Activated B cell treated with CpG ODN at 0.5 μM for 24 hours (primary cell): ENCODE measurements around the gene BBS12. TPM values are rescaled to one million over a fixed set of nuclear protein-coding genes. Genes with fewer than 3 reads are reported as not detected.
A peak's percentile ranks its signal among the peaks of the same experiment; 100 is the strongest.

Experiments used
- ATAC-seq: fragments of 200-7000 bp; cut with Tn5 transposase; one replicate; pipeline ENCODE4 v1.10.0; 2021; ENCODE audit warnings: low read depth, mild to moderate bottlenecking, moderate library complexity
- CTCF ChIA-PET: fragments of 350-600 bp; sonication (Branson Sonifier 250); formaldehyde crosslinking; loops from one replicate; lab custom pipeline; 2021; ENCODE audit warnings: antibody characterized with exemption; lab: Charles Lee
- POLR2A ChIA-PET: fragments of 350-600 bp; sonication (Branson Sonifier 250); formaldehyde crosslinking; loops from one replicate; lab custom pipeline; 2021; ENCODE audit warnings: antibody characterized with exemption; lab: Charles Lee
- DNase-seq: peaks from one replicate; pipeline ENCODE4 v3.0.0; 2022
- H3K27ac Mint-ChIP-seq: one replicate; pipeline ENCODE4 v1.8.0; 2020; ENCODE audit warnings: mixed read lengths
- H3K27me3 Mint-ChIP-seq: one replicate; pipeline ENCODE4 v1.8.0; 2021; ENCODE audit warnings: mixed read lengths
- H3K36me3 Mint-ChIP-seq: one replicate; pipeline ENCODE4 v1.8.0; 2021; ENCODE audit warnings: low read depth, mixed read lengths
- H3K4me1 Mint-ChIP-seq: one replicate; pipeline ENCODE4 v1.8.0; 2021; ENCODE audit warnings: mixed read lengths
- H3K4me3 Mint-ChIP-seq: one replicate; pipeline ENCODE4 v1.8.0; 2020; ENCODE audit warnings: mild to moderate bottlenecking, mixed read lengths
- H3K9me3 Mint-ChIP-seq: one replicate; pipeline ENCODE4 v1.8.0; 2020; ENCODE audit warnings: mixed read lengths
- CTCF ChIP-seq: fragments of 200-600 bp; IDR thresholded peaks from one replicate; pipeline ENCODE4 v1.8.0; 2022; ENCODE audit warnings: antibody characterized with exemption, mild to moderate bottlenecking
- intact Hi-C: fragments of 100-400 bp; cut with micrococcal nuclease; formaldehyde crosslinking; loops from one replicate; pipeline ENCODE4 v1.15.1; 2024
- total RNA-seq: library from RNA; stranded (reverse); gene quantifications from 2 replicates; pipeline ENCODE4 v1.2.3, GENCODE V29; 2022

The BBS12 gene
- total RNA-seq, 1 donor from 2014 or later: 3.3 TPM

- Mint-ChIP-seq H3K4me3 (no peak overlapping the region), H3K27me3 (peaks cover 17% of the 10 kb centered on the region), H3K27ac (no peak overlapping the region), H3K9me3 (no peaks in the 10 kb centered on the region), H3K36me3 (peaks cover 5% of the 10 kb centered on the region), H3K4me1 (peaks cover 13% of the 10 kb centered on the region)
- DNase-seq (no peak), ATAC-seq (no peak)
- intact Hi-C loops: no loop called here
- no peak for TF ChIP-seq CTCF
- ChIA-PET CTCF (no interaction called here), POLR2A (no interaction called here)
Measured at GRCh38 chr4:122728856-122729255, 3.6 kb upstream of the BBS12 start.

- intact Hi-C loops: loop anchor here (1.0 to 5.0 kb wide), 11 partner anchors 14 to 1035 kb away; partner anchors contain the start of genes ANXA5, BBS7, BLTP1 and EXOSC9
- no peak for TF ChIP-seq CTCF
- no peaks in the 10 kb centered on the region for H3K9me3 Mint-ChIP-seq
- H3K36me3 Mint-ChIP-seq: peaks cover 5% of the 10 kb centered on the region
- no peak for DNase-seq
- ChIA-PET CTCF (interaction anchor here (1.1 to 2.6 kb wide), 6 partner anchors 10 to 201 kb away, joined by 3 to 11 read pairs (median 6); no protein-coding TSS in a partner anchor), POLR2A (interaction anchor here (0.9 to 1.3 kb wide), 2 partner anchors 13 to 191 kb away, joined by 3 to 5 read pairs; partner anchors contain the start of gene NUDT6)
- H3K27me3 Mint-ChIP-seq: no peaks in the 10 kb centered on the region
- no peak for ATAC-seq
- peak overlapping the region; percentile 98 for H3K27ac Mint-ChIP-seq
- H3K4me1 Mint-ChIP-seq: peaks cover 13% of the 10 kb centered on the region
- no peak overlapping the region for H3K4me3 Mint-ChIP-seq
Measured at GRCh38 chr4:122731676-122732075, 828 bp upstream of the BBS12 start.

GRCh38 chr4:122733787-122734120, 1.2 kb downstream of the BBS12 start:
- Mint-ChIP-seq H3K4me1 (peaks cover 13% of the 10 kb centered on the region), H3K36me3 (peaks cover 7% of the 10 kb centered on the region), H3K27ac (peak overlapping the region; percentile 98), H3K4me3 (no peak overlapping the region), H3K27me3 (no peaks in the 10 kb centered on the region), H3K9me3 (no peaks in the 10 kb centered on the region)
- no peak for DNase-seq
- TF ChIP-seq CTCF: no peak
- ATAC-seq: no peak
- ChIA-PET CTCF (interaction anchor here (2.6 kb wide), 1 partner anchor 181 kb away, joined by 11 read pairs; no protein-coding TSS in a partner anchor), POLR2A (interaction anchor here (0.7 kb wide), 2 partner anchors 916 to 1021 kb away, joined by 3 to 7 read pairs; no protein-coding TSS in a partner anchor)
- intact Hi-C loops: loop anchor here (2.0 to 5.0 kb wide), 2 partner anchors 581 to 714 kb away; partner anchors contain the start of gene BLTP1

- POLR2A ChIA-PET: no interaction called here
- H3K36me3 Mint-ChIP-seq: peaks cover 13% of the 10 kb centered on the region
- no peaks in the 10 kb centered on the region for H3K4me1 Mint-ChIP-seq
- H3K27me3 Mint-ChIP-seq: no peaks in the 10 kb centered on the region
- intact Hi-C loops: no loop called here
- H3K27ac Mint-ChIP-seq: no peak overlapping the region
- CTCF ChIA-PET: no interaction called here
- H3K4me3 Mint-ChIP-seq: no peak overlapping the region
- no peak for DNase-seq
- no peak for TF ChIP-seq CTCF
- H3K9me3 Mint-ChIP-seq: peaks cover 2% of the 10 kb centered on the region
- no peak for ATAC-seq
Measured at GRCh38 chr4:122739174-122739573, 6.7 kb downstream of the BBS12 start.

- H3K9me3 Mint-ChIP-seq: peaks cover 2% of the 10 kb centered on the region
- CTCF ChIA-PET: interaction anchor here (0.7 to 1.1 kb wide), 2 partner anchors 15 to 29 kb away, joined by 3 to 5 read pairs; no protein-coding TSS in a partner anchor
- intact Hi-C loops: no loop called here
- H3K27ac Mint-ChIP-seq: no peak overlapping the region
- POLR2A ChIA-PET: no interaction called here
- no peak for ATAC-seq
- H3K4me3 Mint-ChIP-seq: no peak overlapping the region
- no peak for TF ChIP-seq CTCF
- no peak for DNase-seq
- H3K4me1 Mint-ChIP-seq: no peaks in the 10 kb centered on the region
- no peaks in the 10 kb centered on the region for H3K27me3 Mint-ChIP-seq
- H3K36me3 Mint-ChIP-seq: peaks cover 12% of the 10 kb centered on the region
Measured at GRCh38 chr4:122742933-122743829, 10.7 kb downstream of the BBS12 start.
